ENCODE measurements around the gene PHF20. TPM values are rescaled to one million over a fixed set of nuclear protein-coding genes. Genes with fewer than 3 reads are reported as not detected.

Gene PHF20
- total RNA-seq, 1 experiment from 2014 or later = 37.2 TPM

DNA sequence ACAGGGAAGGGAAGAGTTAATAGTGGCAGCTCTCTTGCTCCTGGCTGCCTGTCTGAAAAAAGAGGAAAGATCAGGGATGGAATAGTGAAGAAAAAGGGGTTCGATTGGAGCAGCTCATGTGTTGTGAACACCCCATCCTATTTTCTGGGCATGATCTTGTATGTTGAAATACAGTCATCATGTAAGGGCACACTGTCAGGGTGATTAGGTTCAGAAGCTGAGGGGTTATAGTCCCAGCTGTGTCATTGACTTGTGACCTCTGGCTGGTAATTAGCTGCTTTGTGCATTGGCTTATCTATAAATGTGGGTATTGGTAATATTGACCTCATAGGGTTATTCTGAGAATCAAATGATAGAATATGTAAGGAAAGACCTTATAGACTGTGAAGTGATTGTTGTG is 30.1 kb downstream of the PHF20 start:
- Histone ChIP-seq H3K4me1 (ENCODE audit: insufficient read depth, low read length) (no peaks in the 10 kb centered on the region), H3K9me2 (replicated peaks; ENCODE audit: low read length) (no peaks in the 10 kb centered on the region), H3K79me2 (ENCODE audit: low read length) (no peaks in the 10 kb centered on the region), H3F3A (ENCODE audit: low read length, unreplicated experiment) (no peaks in the 10 kb centered on the region), H3K27ac (ENCODE audit: low read length) (no peak overlapping the region), H3K9me3 (ENCODE audit: low read length) (no peaks in the 10 kb centered on the region), H3K9ac (ENCODE audit: low read length) (no peak overlapping the region), H3K4me2 (ENCODE audit: low read length) (no peak overlapping the region), H3K27me3 (ENCODE audit: low read length) (no peaks in the 10 kb centered on the region), H4K20me1 (ENCODE audit: low read length) (no peaks in the 10 kb centered on the region), H3K4me3 (ENCODE audit: low read length) (no peak overlapping the region), H2AFZ (ENCODE audit: low read length) (no peak overlapping the region), H3K36me3 (ENCODE audit: low read depth, low read length) (0 out of 2 replicates have a peak, but pooled peaks cover 5% of the 10 kb centered on the region)
- TSS peak; percentile 55 for BruUV-seq (replicated peaks)
- ChIA-PET CTCF (no interaction called here), POLR2A (ENCODE audit: unreplicated experiment) (interaction anchor here (0.6 to 0.9 kb wide), 2 partner anchors 18 to 60 kb away, joined by 4 read pairs; partner anchors contain the start of gene RBM39)
- ATAC-seq = no peak
- intact Hi-C loops (cut with micrococcal nuclease) = no loop called here
- no peak for TF ChIP-seq EZH2 (IDR thresholded peaks at IDR 0.05; ENCODE audit: low read length, unreplicated experiment)
- TF ChIP-seq, protein P1, sequence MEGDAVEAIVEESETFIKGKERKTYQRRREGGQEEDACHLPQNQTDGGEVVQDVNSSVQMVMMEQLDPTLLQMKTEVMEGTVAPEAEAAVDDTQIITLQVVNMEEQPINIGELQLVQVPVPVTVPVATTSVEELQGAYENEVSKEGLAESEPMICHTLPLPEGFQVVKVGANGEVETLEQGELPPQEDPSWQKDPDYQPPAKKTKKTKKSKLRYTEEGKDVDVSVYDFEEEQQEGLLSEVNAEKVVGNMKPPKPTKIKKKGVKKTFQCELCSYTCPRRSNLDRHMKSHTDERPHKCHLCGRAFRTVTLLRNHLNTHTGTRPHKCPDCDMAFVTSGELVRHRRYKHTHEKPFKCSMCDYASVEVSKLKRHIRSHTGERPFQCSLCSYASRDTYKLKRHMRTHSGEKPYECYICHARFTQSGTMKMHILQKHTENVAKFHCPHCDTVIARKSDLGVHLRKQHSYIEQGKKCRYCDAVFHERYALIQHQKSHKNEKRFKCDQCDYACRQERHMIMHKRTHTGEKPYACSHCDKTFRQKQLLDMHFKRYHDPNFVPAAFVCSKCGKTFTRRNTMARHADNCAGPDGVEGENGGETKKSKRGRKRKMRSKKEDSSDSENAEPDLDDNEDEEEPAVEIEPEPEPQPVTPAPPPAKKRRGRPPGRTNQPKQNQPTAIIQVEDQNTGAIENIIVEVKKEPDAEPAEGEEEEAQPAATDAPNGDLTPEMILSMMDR (conservative IDR thresholded peaks at IDR 0.05; ENCODE audit: low read depth, low read length) = no peak
- no peak for TF ChIP-seq EZH2phosphoT487 (IDR thresholded peaks at IDR 0.05; ENCODE audit: borderline replicate concordance, low read length)
- no peak for DNase-seq

GRCh38 chr20:35806075-35806474 is 34.3 kb downstream of the PHF20 start:
- intact Hi-C loops (cut with micrococcal nuclease) = no loop called here
- Histone ChIP-seq H3K4me3 (ENCODE audit: low read length) (no peak overlapping the region), H3K9me2 (replicated peaks; ENCODE audit: low read length) (no peaks in the 10 kb centered on the region), H3K27me3 (ENCODE audit: low read length) (no peaks in the 10 kb centered on the region), H4K20me1 (ENCODE audit: low read length) (no peaks in the 10 kb centered on the region), H3K9ac (ENCODE audit: low read length) (no peak overlapping the region), H2AFZ (ENCODE audit: low read length) (no peak overlapping the region), H3F3A (ENCODE audit: low read length, unreplicated experiment) (no peaks in the 10 kb centered on the region), H3K9me3 (ENCODE audit: low read length) (no peaks in the 10 kb centered on the region), H3K4me2 (ENCODE audit: low read length) (no peak overlapping the region), H3K27ac (ENCODE audit: low read length) (no peak overlapping the region), H3K36me3 (ENCODE audit: low read depth, low read length) (0 out of 2 replicates have a peak, but pooled peaks cover 2% of the 10 kb centered on the region), H3K4me1 (ENCODE audit: insufficient read depth, low read length) (no peaks in the 10 kb centered on the region), H3K79me2 (ENCODE audit: low read length) (0 out of 2 replicates have a peak, but pooled peaks cover 4% of the 10 kb centered on the region)
- ChIA-PET CTCF (no interaction called here), POLR2A (ENCODE audit: unreplicated experiment) (no interaction called here)
- no peak for ATAC-seq
- no peak for DNase-seq
- TF ChIP-seq, protein P1 (conservative IDR thresholded peaks at IDR 0.05; ENCODE audit: low read depth, low read length) = no peak
- TF ChIP-seq EZH2phosphoT487 (IDR thresholded peaks at IDR 0.05; ENCODE audit: borderline replicate concordance, low read length) = no peak
- no peak for TF ChIP-seq EZH2 (IDR thresholded peaks at IDR 0.05; ENCODE audit: low read length, unreplicated experiment)
- no TSS peak for BruUV-seq (replicated peaks)

DNA sequence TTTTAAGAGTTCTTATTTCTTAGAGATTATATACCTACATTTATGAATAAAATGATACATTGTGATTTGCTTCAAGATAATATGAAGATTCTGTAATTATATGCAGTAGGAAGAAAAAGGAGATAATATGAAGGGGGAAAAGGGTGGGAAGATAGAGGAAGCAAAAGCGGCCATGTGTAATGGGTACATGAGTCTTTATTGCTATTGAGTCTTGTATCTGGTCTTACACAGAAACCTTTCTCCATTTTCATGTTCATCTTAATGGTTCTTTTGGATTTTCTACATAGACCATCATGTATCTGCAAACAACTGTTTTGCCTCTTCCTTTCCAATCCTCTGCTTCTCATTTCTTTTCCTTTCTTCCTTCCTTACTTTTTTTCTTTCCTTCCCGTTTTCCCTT is 36.1 kb downstream of the PHF20 start:
- no peaks in the 10 kb centered on the region for H4K20me1 ChIP-seq (ENCODE audit: low read length)
- no peaks in the 10 kb centered on the region for H3K4me1 ChIP-seq (ENCODE audit: insufficient read depth, low read length)
- intact Hi-C loops (cut with micrococcal nuclease) = no loop called here
- no peaks in the 10 kb centered on the region for H3K36me3 ChIP-seq (ENCODE audit: low read depth, low read length)
- no peaks in the 10 kb centered on the region for H3F3A ChIP-seq (ENCODE audit: low read length, unreplicated experiment)
- H3K9me2 ChIP-seq (replicated peaks; ENCODE audit: low read length) = no peaks in the 10 kb centered on the region
- no peaks in the 10 kb centered on the region for H3K27me3 ChIP-seq (ENCODE audit: low read length)
- TF ChIP-seq EZH2phosphoT487 (IDR thresholded peaks at IDR 0.05; ENCODE audit: borderline replicate concordance, low read length) = no peak
- no peak for TF ChIP-seq EZH2 (IDR thresholded peaks at IDR 0.05; ENCODE audit: low read length, unreplicated experiment)
- TF ChIP-seq, protein P1 (conservative IDR thresholded peaks at IDR 0.05; ENCODE audit: low read depth, low read length) = no peak
- BruUV-seq (replicated peaks) = no TSS peak
- no peak for ATAC-seq
- ChIA-PET POLR2A (ENCODE audit: unreplicated experiment) (no interaction called here), CTCF (no interaction called here)
- no peak overlapping the region for H3K4me3 ChIP-seq (ENCODE audit: low read length)
- H3K79me2 ChIP-seq (ENCODE audit: low read length) = 0 out of 2 replicates have a peak, but pooled peaks cover 4% of the 10 kb centered on the region
- DNase-seq = no peak
- H3K9ac ChIP-seq (ENCODE audit: low read length) = no peak overlapping the region
- no peak overlapping the region for H3K4me2 ChIP-seq (ENCODE audit: low read length)
- H3K9me3 ChIP-seq (ENCODE audit: low read length) = no peaks in the 10 kb centered on the region
- no peak overlapping the region for H2AFZ ChIP-seq (ENCODE audit: low read length)
- H3K27ac ChIP-seq (ENCODE audit: low read length) = no peak overlapping the region
